Measurements from ENCODE around the gene ACSL5. TPM values are rescaled to one million over a fixed set of nuclear protein-coding genes. Genes with fewer than 3 reads are reported as not detected.

ACSL5 gene
- total and polyA plus RNA-seq, 2 experiments from 2014 or later, result not detected

- Histone ChIP-seq H3F3A (replicated peaks; ENCODE audit: low read depth) (no peaks in the 10 kb centered on the region), H4K20me1 (replicated peaks; ENCODE audit: insufficient read depth) (no peaks in the 10 kb centered on the region), H3K79me2 (replicated peaks; ENCODE audit: insufficient read depth) (no peaks in the 10 kb centered on the region), H3K36me3 (ENCODE audit: insufficient read depth) (peaks cover 15% of the 10 kb centered on the region; the same call in 1 of the 2 replicates), H3K4me1 (ENCODE audit: insufficient read depth) (no peaks in the 10 kb centered on the region; the same call in 1 of the 2 replicates), H3K27me3 (ENCODE audit: insufficient read depth) (no peaks in the 10 kb centered on the region), H3K4me3 (no peak overlapping the region), H3K4me2 (no peak overlapping the region), H3K9me2 (ENCODE audit: insufficient read depth) (no peaks in the 10 kb centered on the region), H3K27ac (ENCODE audit: low read depth) (no peak overlapping the region), H2AFZ (no peak overlapping the region)
- Mint-ChIP-seq H3K27ac (no peak overlapping the region), H3K36me3 (ENCODE audit: low read depth) (peaks cover 30% of the 10 kb centered on the region), H3K27me3 (ENCODE audit: insufficient read depth, low read depth, poor library complexity) (no peaks in the 10 kb centered on the region), H3K9me3 (peaks cover 3% of the 10 kb centered on the region; the same call in 1 of the 3 replicates), H3K4me3 (no peak overlapping the region), H3K4me1 (peaks cover 6% of the 10 kb centered on the region; the same call in 2 of the 3 replicates)
- DNase-seq (ENCODE audit: low spot score) (no peak), ATAC-seq (no peak)
- TF ChIP-seq ZNF114 (CRISPR knock-in tag; IDR thresholded peaks at IDR 0.05), result no peak
- TF ChIP-seq, protein P1, sequence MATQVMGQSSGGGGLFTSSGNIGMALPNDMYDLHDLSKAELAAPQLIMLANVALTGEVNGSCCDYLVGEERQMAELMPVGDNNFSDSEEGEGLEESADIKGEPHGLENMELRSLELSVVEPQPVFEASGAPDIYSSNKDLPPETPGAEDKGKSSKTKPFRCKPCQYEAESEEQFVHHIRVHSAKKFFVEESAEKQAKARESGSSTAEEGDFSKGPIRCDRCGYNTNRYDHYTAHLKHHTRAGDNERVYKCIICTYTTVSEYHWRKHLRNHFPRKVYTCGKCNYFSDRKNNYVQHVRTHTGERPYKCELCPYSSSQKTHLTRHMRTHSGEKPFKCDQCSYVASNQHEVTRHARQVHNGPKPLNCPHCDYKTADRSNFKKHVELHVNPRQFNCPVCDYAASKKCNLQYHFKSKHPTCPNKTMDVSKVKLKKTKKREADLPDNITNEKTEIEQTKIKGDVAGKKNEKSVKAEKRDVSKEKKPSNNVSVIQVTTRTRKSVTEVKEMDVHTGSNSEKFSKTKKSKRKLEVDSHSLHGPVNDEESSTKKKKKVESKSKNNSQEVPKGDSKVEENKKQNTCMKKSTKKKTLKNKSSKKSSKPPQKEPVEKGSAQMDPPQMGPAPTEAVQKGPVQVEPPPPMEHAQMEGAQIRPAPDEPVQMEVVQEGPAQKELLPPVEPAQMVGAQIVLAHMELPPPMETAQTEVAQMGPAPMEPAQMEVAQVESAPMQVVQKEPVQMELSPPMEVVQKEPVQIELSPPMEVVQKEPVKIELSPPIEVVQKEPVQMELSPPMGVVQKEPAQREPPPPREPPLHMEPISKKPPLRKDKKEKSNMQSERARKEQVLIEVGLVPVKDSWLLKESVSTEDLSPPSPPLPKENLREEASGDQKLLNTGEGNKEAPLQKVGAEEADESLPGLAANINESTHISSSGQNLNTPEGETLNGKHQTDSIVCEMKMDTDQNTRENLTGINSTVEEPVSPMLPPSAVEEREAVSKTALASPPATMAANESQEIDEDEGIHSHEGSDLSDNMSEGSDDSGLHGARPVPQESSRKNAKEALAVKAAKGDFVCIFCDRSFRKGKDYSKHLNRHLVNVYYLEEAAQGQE (IDR thresholded peaks at IDR 0.05; ENCODE audit: unreplicated experiment), result peak; percentile 64
These were observed 93.7 kb downstream of the ACSL5 start for GRCh38 chr10:112467541-112468075.

- H3K4me3 Mint-ChIP-seq, result no peak overlapping the region
- H3K27me3 Mint-ChIP-seq (ENCODE audit: insufficient read depth, low read depth, poor library complexity), result no peaks in the 10 kb centered on the region
- DNase-seq (ENCODE audit: low spot score) (peak; percentile 71), ATAC-seq (peak; percentile 79)
- TF ChIP-seq CTCF (conservative IDR thresholded peaks at IDR 0.05; ENCODE audit: low read depth in 2 of 2) (peak; percentile 75 to 87), ZNF114 (CRISPR knock-in tag; IDR thresholded peaks at IDR 0.05) (no peak), CREB1 (CRISPR knock-in tag; IDR thresholded peaks at IDR 0.05; ENCODE audit: low read depth) (no peak), EZH2phosphoT487 (IDR thresholded peaks at IDR 0.05; ENCODE audit: unreplicated experiment) (no peak)
- Histone ChIP-seq H3K36me3 (ENCODE audit: insufficient read depth) (no peaks in the 10 kb centered on the region), H3K4me3 (no peak overlapping the region), H3K79me2 (replicated peaks; ENCODE audit: insufficient read depth) (no peaks in the 10 kb centered on the region), H3K27ac (ENCODE audit: low read depth) (no peak overlapping the region), H3K27me3 (ENCODE audit: insufficient read depth) (no peaks in the 10 kb centered on the region), H3F3A (replicated peaks; ENCODE audit: low read depth) (no peaks in the 10 kb centered on the region), H2AFZ (no peak overlapping the region), H3K4me2 (no peak overlapping the region), H3K4me1 (ENCODE audit: insufficient read depth) (no peaks in the 10 kb centered on the region; the same call in 1 of the 2 replicates), H4K20me1 (replicated peaks; ENCODE audit: insufficient read depth) (no peaks in the 10 kb centered on the region), H3K9me2 (ENCODE audit: insufficient read depth) (no peaks in the 10 kb centered on the region)
- H3K27ac Mint-ChIP-seq, result no peak overlapping the region
- peaks cover 10% of the 10 kb centered on the region; the same call in 2 of the 3 replicates for H3K4me1 Mint-ChIP-seq
- H3K36me3 Mint-ChIP-seq (ENCODE audit: low read depth), result peaks cover 3% of the 10 kb centered on the region; the same call in 2 of the 3 replicates
- no peaks in the 10 kb centered on the region for H3K9me3 Mint-ChIP-seq
These were observed 98.1 kb downstream of the ACSL5 start for GRCh38 chr10:112471878-112472487.

Measured in GM23338 (cell line).